Osteoblast (primary cell): ENCODE measurements around the gene DAAM2. TPM values are rescaled to one million over a fixed set of nuclear protein-coding genes. Genes with fewer than 3 reads are reported as not detected.
A peak's percentile ranks its signal among the peaks of the same experiment; 100 is the strongest.

Experiments
- DNase-seq: peaks from one replicate; pipeline ENCODE4 v3.0.0; 2011; ENCODE audit warnings: low spot score, mixed read lengths; ENCODE audit not compliant: insufficient read length; ENCODE audit errors: missing footprints
- H2AFZ ChIP-seq: 2 replicates; pipeline ENCODE4 v1.6.0; 2011; ENCODE audit warnings: mild to moderate bottlenecking, low read length
- H3K27ac ChIP-seq: 2 replicates; pipeline ENCODE4 v1.5.1; 2011; ENCODE audit warnings: mild to moderate bottlenecking, low read depth, low read length, moderate library complexity
- H3K27me3 ChIP-seq: 2 replicates; pipeline ENCODE4 v1.6.0; 2012; ENCODE audit warnings: mild to moderate bottlenecking, control low read depth, inconsistent platforms, low read length, moderate library complexity; ENCODE audit not compliant: insufficient read depth
- H3K36me3 ChIP-seq: 2 replicates; pipeline ENCODE4 v1.5.1; 2011; ENCODE audit warnings: mild to moderate bottlenecking, low read length, control low read depth, moderate library complexity; ENCODE audit not compliant: insufficient read depth
- H3K4me1 ChIP-seq: 2 replicates; pipeline ENCODE4 v1.5.1; 2011; ENCODE audit warnings: mild to moderate bottlenecking, low read length, control low read depth, moderate library complexity; ENCODE audit not compliant: insufficient read depth
- H3K4me2 ChIP-seq: 2 replicates; pipeline ENCODE4 v1.6.0; 2011; ENCODE audit warnings: mild to moderate bottlenecking, low read length; ENCODE audit not compliant: insufficient read depth
- H3K4me3 ChIP-seq: fragments of 200-600 bp; sonication (generic); 3 replicates; pipeline ENCODE4 v1.5.1; 2012; ENCODE audit warnings: mild to moderate bottlenecking, low read length, inconsistent platforms; ENCODE audit not compliant: insufficient read depth
- H3K79me2 ChIP-seq: 2 replicates; pipeline ENCODE4 v1.6.0; 2012; ENCODE audit warnings: mild to moderate bottlenecking, low read length, control low read depth, inconsistent platforms; ENCODE audit not compliant: insufficient read depth
- H3K9me3 ChIP-seq: 2 replicates; pipeline ENCODE4 v1.5.1; 2011; ENCODE audit warnings: low read depth, low read length, control low read depth
- H4K20me1 ChIP-seq: 2 replicates; pipeline ENCODE4 v1.6.0; 2012; ENCODE audit warnings: mild to moderate bottlenecking, low read length, control low read depth; ENCODE audit not compliant: insufficient read depth
- CTCF ChIP-seq: IDR thresholded peaks from 2 replicates; pipeline ENCODE4 v1.5.1; 2011; ENCODE audit warnings: mild to moderate bottlenecking, low read depth, low read length, moderate library complexity; ENCODE audit errors: extremely low read depth
- total RNA-seq: library from RNA; depleted of rRNA; stranded (reverse); fragments of >200 nt; gene quantifications from 2 replicates; pipeline ENCODE4 v1.2.3, GENCODE V29; 2012

DAAM2 gene
- total RNA-seq, 1 donor, result 29.0 TPM

- DNase-seq, result no peak
- Histone ChIP-seq H3K4me1 (peaks cover 3% of the 10 kb centered on the region), H4K20me1 (no peaks in the 10 kb centered on the region), H2AFZ (peak overlapping the region; percentile 57), H3K79me2 (no peaks in the 10 kb centered on the region), H3K4me2 (no peak overlapping the region), H3K27me3 (peaks cover 7% of the 10 kb centered on the region), H3K36me3 (no peaks in the 10 kb centered on the region), H3K9me3 (no peaks in the 10 kb centered on the region), H3K27ac (no peak overlapping the region), H3K4me3 (no peak overlapping the region)
- no peak for TF ChIP-seq CTCF
These were observed 14.5 kb upstream of the DAAM2 start for GRCh38 chr6:39777661-39778060.

- no peak overlapping the region for H3K27ac ChIP-seq
- H3K4me2 ChIP-seq, result no peak overlapping the region
- H3K79me2 ChIP-seq, result no peaks in the 10 kb centered on the region
- H3K36me3 ChIP-seq, result no peaks in the 10 kb centered on the region
- no peak for TF ChIP-seq CTCF
- H3K4me3 ChIP-seq, result no peak overlapping the region
- H3K9me3 ChIP-seq, result no peaks in the 10 kb centered on the region
- H3K27me3 ChIP-seq, result peaks cover 7% of the 10 kb centered on the region
- H2AFZ ChIP-seq, result no peak overlapping the region
- DNase-seq, result no peak
- H3K4me1 ChIP-seq, result peaks cover 3% of the 10 kb centered on the region
- no peaks in the 10 kb centered on the region for H4K20me1 ChIP-seq
These were observed 13.5 kb upstream of the DAAM2 start for GRCh38 chr6:39778581-39779255.

- H3K27ac ChIP-seq, result no peak overlapping the region
- H3K36me3 ChIP-seq, result no peaks in the 10 kb centered on the region
- H3K4me3 ChIP-seq, result no peak overlapping the region
- no peak for TF ChIP-seq CTCF
- H4K20me1 ChIP-seq, result no peaks in the 10 kb centered on the region
- H3K27me3 ChIP-seq, result no peaks in the 10 kb centered on the region
- H3K4me2 ChIP-seq, result no peak overlapping the region
- no peak for DNase-seq
- H3K4me1 ChIP-seq, result no peaks in the 10 kb centered on the region
- no peaks in the 10 kb centered on the region for H3K9me3 ChIP-seq
- H2AFZ ChIP-seq, result no peak overlapping the region
- H3K79me2 ChIP-seq, result no peaks in the 10 kb centered on the region
These were observed 6.9 kb upstream of the DAAM2 start for GRCh38 chr6:39785281-39785680.

GRCh38 chr6:39786649-39787048, 5.5 kb upstream of the DAAM2 start:
- H3K4me3 ChIP-seq, result no peak overlapping the region
- no peak for DNase-seq
- H4K20me1 ChIP-seq, result no peaks in the 10 kb centered on the region
- no peaks in the 10 kb centered on the region for H3K9me3 ChIP-seq
- H2AFZ ChIP-seq, result no peak overlapping the region
- no peak for TF ChIP-seq CTCF
- H3K4me2 ChIP-seq, result no peak overlapping the region
- no peak overlapping the region for H3K27ac ChIP-seq
- peaks cover 6% of the 10 kb centered on the region for H3K4me1 ChIP-seq
- H3K27me3 ChIP-seq, result no peaks in the 10 kb centered on the region
- no peaks in the 10 kb centered on the region for H3K36me3 ChIP-seq
- no peaks in the 10 kb centered on the region for H3K79me2 ChIP-seq
